Sigmoid colon (tissue), 7 donors: ENCODE measurements around the gene CYP2E1. TPM values are rescaled to one million over a fixed set of nuclear protein-coding genes. Genes with fewer than 3 reads are reported as not detected.
A peak's percentile ranks its signal among the peaks of the same experiment; 100 is the strongest.
"Not testable (repeated sequence)": the region's sequence is repeated elsewhere in the genome, so short reads cannot be mapped to it uniquely, and the experiment has no call there.

Source experiments
- DNase-seq: peaks from one replicate; pipeline ENCODE4 v3.0.0-alpha.2; 2019
- H3K27ac ChIP-seq, 4 donors: fragments of 200-600 bp; sonication (generic); one replicate each; pipeline ENCODE4 v1.5.1; 2016 to 2019; ENCODE audit warnings: mild to moderate bottlenecking in 1 of 4
- H3K27me3 ChIP-seq, 3 donors: fragments of 200-600 bp; sonication (generic); one replicate each; pipeline ENCODE4 v1.5.1; 2019; ENCODE audit warnings: mild to moderate bottlenecking in 1 of 3
- H3K36me3 ChIP-seq, 4 donors: fragments of 200-600 bp; sonication (generic); one replicate each; pipeline ENCODE4 v1.5.1; 2016 to 2019
- H3K4me1 ChIP-seq, 4 donors: fragments of 200-600 bp; sonication (generic); one replicate each; pipeline ENCODE4 v1.5.1; 2017 to 2019
- H3K4me3 ChIP-seq, 4 donors: fragments of 200-600 bp; sonication (generic); one replicate each; pipeline ENCODE4 v1.5.1; 2017 to 2019; ENCODE audit warnings: mild to moderate bottlenecking in 2 of 4, moderate library complexity in 1 of 4
- H3K9me3 ChIP-seq, 4 donors: fragments of 200-600 bp in 3 of 4; sonication (generic) in 3 of 4; one replicate each; pipeline versions ENCODE4 v1.5.1 to v1.6.1; 2013 to 2019
- EP300 ChIP-seq, 4 donors: sonication (generic); formaldehyde crosslinking; IDR thresholded peaks; one replicate each; pipeline ENCODE4 v1.6.1; 2017; ENCODE audit warnings: antibody characterized with exemption in 4 of 4
- POLR2A ChIP-seq, 2 donors: fragments of 450-650 bp; IDR thresholded peaks; one replicate each; pipeline ENCODE4 v1.6.1; 2016; ENCODE audit warnings: antibody characterized with exemption in 2 of 2, mild to moderate bottlenecking in 2 of 2, moderate library complexity in 2 of 2
- POLR2AphosphoS5 ChIP-seq, 4 donors: sonication (generic); formaldehyde crosslinking; IDR thresholded peaks; one replicate each; pipeline ENCODE4 v1.6.1; 2017; ENCODE audit warnings: antibody characterized with exemption in 4 of 4
- WGBS, 2 donors: extraction: QIAGEN DNeasy Blood & Tissue Kit; methylation state at CpG; one replicate each; pipeline ENCODE4 v1.1.7; 2013; 5-methylcytosine and 5-hydroxymethylcytosine counted together
- intact Hi-C: fragments of 100-400 bp; cut with DNase I; formaldehyde crosslinking; loops from one replicate; pipeline ENCODE4 v1.15.1; 2023
- polyA plus RNA-seq, 3 donors: library from polyadenylated mRNA; stranded (reverse); fragments of 200-250 nt; gene quantifications; one replicate each; pipeline ENCODE4 v1.2.3, GENCODE V29; 2013
- total RNA-seq, 4 donors: library from RNA; depleted of rRNA; stranded (reverse); fragments of >200 nt; gene quantifications; one replicate each; pipeline ENCODE4 v1.1.0, GENCODE V29; 2016
- TF ChIP-seq, protein P1 (sequence below), 4 experiments: fragments of 450-650 bp in 3 of 4; fragments of 200-600 bp in 1 of 4; IDR thresholded peaks; one replicate each; pipeline ENCODE4 v1.5.1; 2016 to 2019; ENCODE audit warnings: antibody characterized with exemption in 4 of 4, mild to moderate bottlenecking in 3 of 4, moderate library complexity in 2 of 4
- donor health status: healthy with polysubstance abuse.
- donor health status: Bipolar disorder and iron deficiency.
- donor health status: healthy.

Gene CYP2E1
- total and polyA plus RNA-seq, 7 donors, result 0.66 to 7.2 (median 2.5) TPM; not detected in 2

DNA sequence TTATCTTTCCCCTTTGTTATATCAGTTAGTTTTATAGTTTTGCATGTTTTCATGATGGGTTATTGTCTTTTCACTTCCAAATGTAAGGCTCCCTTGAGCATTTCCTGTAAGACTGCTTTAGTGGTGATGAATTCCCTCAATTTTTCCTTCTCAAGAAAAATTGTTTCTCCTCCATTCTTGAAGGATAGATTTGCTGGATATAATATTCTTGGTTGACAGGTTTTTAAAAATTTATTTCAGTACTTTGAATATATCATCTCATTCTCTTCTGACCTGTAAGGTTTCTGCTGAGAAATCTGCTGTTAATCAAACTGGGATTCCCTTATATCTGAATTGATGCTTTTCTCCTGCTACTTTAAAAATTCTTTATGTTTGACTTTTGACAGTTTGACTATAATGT, 40.1 kb upstream of the CYP2E1 start:
- intact Hi-C loops, result no loop called here
- Histone ChIP-seq H3K9me3 (peaks cover 0 to 22% (median 3%) of the 10 kb centered on the region in 4 donors), H3K4me3 (no peak overlapping the region), H3K36me3 (no peaks in the 10 kb centered on the region), H3K4me1 (no peaks in the 10 kb centered on the region), H3K27me3 (no peaks in the 10 kb centered on the region), H3K27ac (no peak overlapping the region)
- DNase-seq, result no peak
- TF ChIP-seq, protein P1, sequence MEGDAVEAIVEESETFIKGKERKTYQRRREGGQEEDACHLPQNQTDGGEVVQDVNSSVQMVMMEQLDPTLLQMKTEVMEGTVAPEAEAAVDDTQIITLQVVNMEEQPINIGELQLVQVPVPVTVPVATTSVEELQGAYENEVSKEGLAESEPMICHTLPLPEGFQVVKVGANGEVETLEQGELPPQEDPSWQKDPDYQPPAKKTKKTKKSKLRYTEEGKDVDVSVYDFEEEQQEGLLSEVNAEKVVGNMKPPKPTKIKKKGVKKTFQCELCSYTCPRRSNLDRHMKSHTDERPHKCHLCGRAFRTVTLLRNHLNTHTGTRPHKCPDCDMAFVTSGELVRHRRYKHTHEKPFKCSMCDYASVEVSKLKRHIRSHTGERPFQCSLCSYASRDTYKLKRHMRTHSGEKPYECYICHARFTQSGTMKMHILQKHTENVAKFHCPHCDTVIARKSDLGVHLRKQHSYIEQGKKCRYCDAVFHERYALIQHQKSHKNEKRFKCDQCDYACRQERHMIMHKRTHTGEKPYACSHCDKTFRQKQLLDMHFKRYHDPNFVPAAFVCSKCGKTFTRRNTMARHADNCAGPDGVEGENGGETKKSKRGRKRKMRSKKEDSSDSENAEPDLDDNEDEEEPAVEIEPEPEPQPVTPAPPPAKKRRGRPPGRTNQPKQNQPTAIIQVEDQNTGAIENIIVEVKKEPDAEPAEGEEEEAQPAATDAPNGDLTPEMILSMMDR (IDR thresholded peaks at IDR 0.05), result no peak
- no peak for TF ChIP-seq POLR2AphosphoS5 (IDR thresholded peaks at IDR 0.05)
- TF ChIP-seq EP300 (IDR thresholded peaks at IDR 0.05), result no peak
- no peak for TF ChIP-seq POLR2A (IDR thresholded peaks at IDR 0.05)

- peaks cover 0 to 22% (median 3%) of the 10 kb centered on the region in 4 donors for H3K9me3 ChIP-seq
- no peak for DNase-seq
- intact Hi-C loops, result no loop called here
Measured at GRCh38 chr10:133488354-133488753, 38.8 kb upstream of the CYP2E1 start.

GRCh38 chr10:133489816-133490588, 37.2 kb upstream of the CYP2E1 start:
- Histone ChIP-seq H3K27ac (no peak overlapping the region), H3K4me3 (no peak overlapping the region), H3K36me3 (peaks cover 0 to 4% (median 0%) of the 10 kb centered on the region in 4 donors), H3K27me3 (no peaks in the 10 kb centered on the region), H3K9me3 (peaks cover 0 to 16% (median 3%) of the 10 kb centered on the region in 4 donors), H3K4me1 (no peaks in the 10 kb centered on the region)
- WGBS, 2 donors, result 50 to 53% methylated on average over 2 of the region's 2 CpGs
- no peak for TF ChIP-seq EP300 (IDR thresholded peaks at IDR 0.05)
- intact Hi-C loops, result no loop called here
- no peak for DNase-seq

More at GRCh38 chr10:133488354-133488753, 38.8 kb upstream of the CYP2E1 start:
- peaks cover 0 to 4% (median 0%) of the 10 kb centered on the region in 4 donors for H3K36me3 ChIP-seq
- no peaks in the 10 kb centered on the region for H3K27me3 ChIP-seq
- TF ChIP-seq POLR2AphosphoS5 (IDR thresholded peaks at IDR 0.05) (no peak), POLR2A (IDR thresholded peaks at IDR 0.05) (no peak)
- H3K27ac ChIP-seq, result no peak overlapping the region
- no peaks in the 10 kb centered on the region for H3K4me1 ChIP-seq
- H3K4me3 ChIP-seq, result no peak overlapping the region

GRCh38 chr10:133493562-133493961, 33.6 kb upstream of the CYP2E1 start:
- H3K9me3 ChIP-seq, H3K4me3 ChIP-seq, H3K27ac ChIP-seq, DNase-seq, intact Hi-C loops, H3K27me3 ChIP-seq, H3K4me1 ChIP-seq: not testable (repeated sequence)
- 73 to 78% methylated on average over 4 of the region's 4 CpGs for WGBS, 2 donors
- H3K36me3 ChIP-seq, result peaks cover 0 to 10% (median 2%) of the 10 kb centered on the region in 4 donors

- intact Hi-C loops, DNase-seq, H3K4me3 ChIP-seq, H3K27me3 ChIP-seq, H3K9me3 ChIP-seq, H3K27ac ChIP-seq, H3K4me1 ChIP-seq: not testable (repeated sequence)
- WGBS, 2 donors, result 56 to 67% methylated on average over 6 of the region's 6 CpGs
- H3K36me3 ChIP-seq, result peaks cover 0 to 42% (median 3%) of the 10 kb centered on the region in 4 donors
- TF ChIP-seq, protein P1 (IDR thresholded peaks at IDR 0.05), result peak in 1 of 4 experiments; percentile 26
Measured at GRCh38 chr10:133497363-133497762, 29.8 kb upstream of the CYP2E1 start.

DNA sequence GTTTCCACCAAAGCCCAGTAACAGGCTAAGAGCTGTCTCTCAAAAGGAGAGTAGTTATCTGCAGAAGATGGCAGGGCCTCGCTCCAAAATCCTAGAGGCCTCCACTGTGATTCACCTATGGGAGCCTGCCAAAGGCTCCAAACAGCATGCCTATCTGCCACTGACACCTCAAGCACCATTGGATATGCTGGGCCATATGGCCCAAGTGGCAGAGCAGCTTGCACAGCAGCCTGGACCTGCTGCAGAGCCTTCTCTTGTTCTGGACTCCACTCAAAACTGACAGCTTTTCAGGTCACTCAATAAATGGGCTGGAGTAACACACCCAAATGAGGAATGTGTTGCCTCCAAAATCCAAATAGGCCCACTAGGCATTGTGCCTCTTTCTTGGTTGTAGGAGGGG, 28.0 kb upstream of the CYP2E1 start:
- H3K9me3 ChIP-seq, H3K4me3 ChIP-seq, H3K4me1 ChIP-seq, DNase-seq, H3K27ac ChIP-seq, H3K27me3 ChIP-seq, intact Hi-C loops: not testable (repeated sequence)
- peaks cover 0 to 39% (median 3%) of the 10 kb centered on the region in 4 donors for H3K36me3 ChIP-seq
- WGBS, 2 donors, result 55 to 64% methylated on average over 1 of the region's 1 CpG

DNA sequence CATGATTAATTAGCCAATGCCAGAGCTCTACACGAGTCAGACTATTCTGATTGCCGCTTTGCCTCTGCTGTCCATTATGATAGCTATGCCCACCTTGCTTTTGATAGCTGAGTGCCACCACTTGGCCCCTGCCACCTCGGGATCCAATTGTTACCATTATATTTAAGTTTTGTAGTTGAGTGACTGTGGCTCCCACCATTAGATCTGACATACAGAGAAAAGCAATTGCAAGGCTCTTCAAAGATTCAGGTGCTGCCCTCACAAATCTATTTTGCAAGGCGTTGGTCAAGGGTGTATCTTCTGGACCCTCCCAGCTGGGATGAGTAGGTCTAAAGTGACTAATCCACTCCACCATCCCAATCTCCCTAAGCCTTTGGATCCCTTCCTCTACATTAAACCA, 26.3 kb upstream of the CYP2E1 start:
- H3K9me3 ChIP-seq, H3K4me1 ChIP-seq, intact Hi-C loops, H3K4me3 ChIP-seq, H3K27me3 ChIP-seq, DNase-seq, H3K27ac ChIP-seq: not testable (repeated sequence)
- WGBS, 2 donors, result 66 to 72% methylated on average over 4 of the region's 4 CpGs
- peaks cover 0 to 39% (median 3%) of the 10 kb centered on the region in 4 donors for H3K36me3 ChIP-seq
